ENCODE measurements around the gene DSCAM. TPM values are rescaled to one million over a fixed set of nuclear protein-coding genes. Genes with fewer than 3 reads are reported as not detected.

DSCAM gene
- polyA plus RNA-seq, 3 donors, result not detected

- Histone ChIP-seq H3K27me3 (ENCODE audit: control insufficient read depth in 2 of 2, insufficient read depth in 2 of 2, low read length in 2 of 2) (no peaks in the 10 kb centered on the region), H2AFZ (ENCODE audit: insufficient read depth, low read depth, low read length, poor library complexity, severe bottlenecking) (no peak overlapping the region), H3K9me3 (replicated peaks in 1 of 2; ENCODE audit: control insufficient read depth in 1 of 2, insufficient read depth in 1 of 2, low read length in 2 of 2) (peaks cover 7 to 8% of the 10 kb centered on the region in 2 donors), H4K20me1 (ENCODE audit: insufficient read depth, low read length) (no peaks in the 10 kb centered on the region), H3K27ac (ENCODE audit: low read depth in 1 of 2, low read length in 2 of 2) (no peak overlapping the region), H3K9ac (ENCODE audit: insufficient read depth, low read length, poor library complexity, severe bottlenecking) (no peak overlapping the region), H3K79me2 (ENCODE audit: insufficient read depth, low read length) (no peaks in the 10 kb centered on the region), H3K4me2 (replicated peaks; ENCODE audit: extremely low read depth, low read length, poor library complexity, severe bottlenecking) (no peak overlapping the region), H3K36me3 (replicated peaks in 1 of 2; ENCODE audit: control insufficient read depth in 1 of 2, insufficient read depth in 2 of 2, low read length in 2 of 2) (no peaks in the 10 kb centered on the region), H3K4me1 (ENCODE audit: control insufficient read depth in 1 of 2, insufficient read depth in 2 of 2, low read length in 2 of 2) (no peaks in the 10 kb centered on the region), H3K4me3 (replicated peaks in 1 of 3; ENCODE audit: low read depth in 2 of 3, low read length in 3 of 3) (no peak overlapping the region)
- H3K9me3 Mint-ChIP-seq, result peaks cover 0 to 17% (median 6%) of the 10 kb centered on the region in 7 donors
- H3K4me3 Mint-ChIP-seq, result no peak overlapping the region
- H3K27ac Mint-ChIP-seq, result no peak overlapping the region
- no peaks in the 10 kb centered on the region for H3K36me3 Mint-ChIP-seq
- no peaks in the 10 kb centered on the region for H3K4me1 Mint-ChIP-seq
- WGBS (ENCODE audit: insufficient coverage), result no CpG with 5 or more reads among the region's 3 CpGs
- DNase-seq, result no peak
- H3K27me3 Mint-ChIP-seq (ENCODE audit: low read depth in 3 of 3), result no peaks in the 10 kb centered on the region
- TF ChIP-seq CTCF (IDR thresholded peaks at IDR 0.05), result no peak
- intact Hi-C loops (cut with micrococcal nuclease), result no loop called here
Observed at GRCh38 chr21:40717028-40717427, 129.9 kb downstream of the DSCAM start.

DNA sequence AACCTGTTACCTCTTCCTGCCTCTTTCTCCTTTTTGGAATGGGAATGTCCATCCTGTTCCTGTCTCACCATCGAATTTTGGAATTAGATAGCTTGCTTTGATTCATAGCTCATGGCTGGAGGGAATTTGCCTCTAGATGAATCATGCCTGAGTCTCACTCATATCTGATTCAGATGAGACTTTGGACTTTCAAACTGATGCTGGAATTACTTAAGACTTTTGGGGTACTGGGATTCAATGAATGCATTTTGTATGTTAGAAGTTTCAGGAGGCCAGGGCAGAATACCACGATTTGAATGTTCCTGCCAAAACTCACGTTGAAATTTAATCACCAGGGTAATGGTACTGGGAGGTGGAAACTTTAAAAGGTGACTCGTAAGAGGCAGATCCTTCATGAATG lies 132.4 kb downstream of the DSCAM start:
- Histone ChIP-seq H3K9me3 (replicated peaks in 1 of 2; ENCODE audit: control insufficient read depth in 1 of 2, insufficient read depth in 1 of 2, low read length in 2 of 2) (peaks cover 7 to 13% of the 10 kb centered on the region in 2 donors), H3K9ac (ENCODE audit: insufficient read depth, low read length, poor library complexity, severe bottlenecking) (no peak overlapping the region), H3K4me2 (replicated peaks; ENCODE audit: extremely low read depth, low read length, poor library complexity, severe bottlenecking) (no peak overlapping the region), H2AFZ (ENCODE audit: insufficient read depth, low read depth, low read length, poor library complexity, severe bottlenecking) (no peak overlapping the region), H3K4me3 (replicated peaks in 1 of 3; ENCODE audit: low read depth in 2 of 3, low read length in 3 of 3) (no peak overlapping the region), H3K27ac (ENCODE audit: low read depth in 1 of 2, low read length in 2 of 2) (no peak overlapping the region), H4K20me1 (ENCODE audit: insufficient read depth, low read length) (no peaks in the 10 kb centered on the region), H3K4me1 (ENCODE audit: control insufficient read depth in 1 of 2, insufficient read depth in 2 of 2, low read length in 2 of 2) (no peaks in the 10 kb centered on the region), H3K27me3 (ENCODE audit: control insufficient read depth in 2 of 2, insufficient read depth in 2 of 2, low read length in 2 of 2) (no peaks in the 10 kb centered on the region), H3K79me2 (ENCODE audit: insufficient read depth, low read length) (no peaks in the 10 kb centered on the region), H3K36me3 (replicated peaks in 1 of 2; ENCODE audit: control insufficient read depth in 1 of 2, insufficient read depth in 2 of 2, low read length in 2 of 2) (no peaks in the 10 kb centered on the region)
- Mint-ChIP-seq H3K27ac (no peak overlapping the region), H3K9me3 (peaks cover 0 to 17% (median 3%) of the 10 kb centered on the region in 7 donors), H3K4me3 (no peak overlapping the region), H3K4me1 (no peaks in the 10 kb centered on the region), H3K27me3 (ENCODE audit: low read depth in 3 of 3) (peaks cover 0 to 2% (median 0%) of the 10 kb centered on the region in 3 donors), H3K36me3 (no peaks in the 10 kb centered on the region)
- no peak for DNase-seq
- WGBS (ENCODE audit: insufficient coverage), result 92% methylated on average over 2 of the region's 4 CpGs
- intact Hi-C loops (cut with micrococcal nuclease), result no loop called here
- TF ChIP-seq CTCF (IDR thresholded peaks at IDR 0.05), result no peak
